ENCODE results near the gene AFF3. TPM values are rescaled to one million over a fixed set of nuclear protein-coding genes. Genes with fewer than 3 reads are reported as not detected.
A peak's percentile ranks its signal among the peaks of the same experiment; 100 is the strongest.

Gene AFF3
- total and polyA plus RNA-seq, 5 donors: 4.0 to 22.0 (median 17.8) TPM

DNA sequence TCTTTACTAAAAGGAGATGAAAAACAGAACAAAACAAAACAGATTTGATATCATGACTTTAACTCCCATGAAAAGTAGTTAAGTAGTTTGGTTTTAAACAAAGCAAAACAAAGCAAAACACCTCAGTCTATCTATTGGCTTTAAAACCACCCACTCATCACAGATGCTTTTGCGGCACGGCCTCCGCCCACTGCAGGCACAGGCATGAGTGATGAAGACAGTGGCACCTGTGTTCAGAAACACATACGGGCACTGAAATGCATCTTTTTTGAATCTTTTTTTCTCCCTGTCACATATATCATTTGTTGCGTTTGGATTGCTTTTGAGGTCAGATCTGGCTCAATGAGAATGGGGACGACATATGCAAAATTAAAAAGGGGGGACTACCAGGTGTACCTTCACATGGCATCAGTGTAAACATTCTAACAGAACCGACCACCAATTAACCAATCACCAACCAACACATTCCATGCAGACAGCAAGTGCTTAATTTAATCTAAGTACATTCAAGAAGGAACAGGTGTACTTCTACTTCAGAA, 505.2 kb downstream of the AFF3 start:
- H3K27ac ChIP-seq (ENCODE audit: low read length): peak overlapping the region; percentile 62
- 49% methylated on average over 7 of the region's 7 CpGs for WGBS

GRCh38 chr2:99636144-99637034, 506.0 kb downstream of the AFF3 start:
- H3K9me3 ChIP-seq (ENCODE audit: control insufficient read depth, low read length): no peaks in the 10 kb centered on the region
- H3K4me3 ChIP-seq (ENCODE audit: low read length): no peak overlapping the region
- ATAC-seq (peak; percentile 92 to 97), DNase-seq (peak; percentile 92 to 96 (median 96))
- peak overlapping the region; percentile 76 for H3K27ac ChIP-seq (ENCODE audit: low read length)
- 24% methylated on average over 19 of the region's 19 CpGs for WGBS
- H3K4me1 ChIP-seq (ENCODE audit: control insufficient read depth, insufficient read depth, low read length): peaks cover 18% of the 10 kb centered on the region
- intact Hi-C loops (cut with DNase I): no loop called here
- no peaks in the 10 kb centered on the region for H3K27me3 ChIP-seq (ENCODE audit: control insufficient read depth, insufficient read depth)

More for the DNA sequence above, 505.2 kb downstream of the AFF3 start:
- Histone ChIP-seq H3K27me3 (ENCODE audit: control insufficient read depth, insufficient read depth) (no peaks in the 10 kb centered on the region), H3K4me3 (ENCODE audit: low read length) (no peak overlapping the region), H3K4me1 (ENCODE audit: control insufficient read depth, insufficient read depth, low read length) (peaks cover 18% of the 10 kb centered on the region), H3K9me3 (ENCODE audit: control insufficient read depth, low read length) (no peaks in the 10 kb centered on the region)
- no peak for ATAC-seq
- intact Hi-C loops (cut with DNase I): no loop called here
- DNase-seq: no peak

GRCh38 chr2:99635710-99636109, 506.7 kb downstream of the AFF3 start:
- ATAC-seq (no peak), DNase-seq (peak in 1 of 3 donors; percentile 64)
- Histone ChIP-seq H3K9me3 (ENCODE audit: control insufficient read depth, low read length) (no peaks in the 10 kb centered on the region), H3K27me3 (ENCODE audit: control insufficient read depth, insufficient read depth) (no peaks in the 10 kb centered on the region), H3K4me3 (ENCODE audit: low read length) (no peak overlapping the region), H3K4me1 (ENCODE audit: control insufficient read depth, insufficient read depth, low read length) (peaks cover 18% of the 10 kb centered on the region), H3K27ac (ENCODE audit: low read length) (peak overlapping the region; percentile 82)
- 68% methylated on average over 4 of the region's 4 CpGs for WGBS
- intact Hi-C loops (cut with DNase I): no loop called here

- H3K27me3 ChIP-seq (ENCODE audit: control insufficient read depth, insufficient read depth): no peaks in the 10 kb centered on the region
- ATAC-seq (no peak), DNase-seq (no peak)
- no peak overlapping the region for H3K27ac ChIP-seq (ENCODE audit: low read length)
- H3K4me1 ChIP-seq (ENCODE audit: control insufficient read depth, insufficient read depth, low read length): peaks cover 18% of the 10 kb centered on the region
- WGBS: 92% methylated on average over 2 of the region's 2 CpGs
- H3K9me3 ChIP-seq (ENCODE audit: control insufficient read depth, low read length): no peaks in the 10 kb centered on the region
- no peak overlapping the region for H3K4me3 ChIP-seq (ENCODE audit: low read length)
- intact Hi-C loops (cut with DNase I): no loop called here
Measured at GRCh38 chr2:99634234-99634633, 508.2 kb downstream of the AFF3 start.

- intact Hi-C loops (cut with DNase I): no loop called here
- Histone ChIP-seq H3K27me3 (ENCODE audit: control insufficient read depth, insufficient read depth) (no peaks in the 10 kb centered on the region), H3K4me1 (ENCODE audit: control insufficient read depth, insufficient read depth, low read length) (peaks cover 10% of the 10 kb centered on the region), H3K27ac (ENCODE audit: low read length) (no peak overlapping the region), H3K4me3 (ENCODE audit: low read length) (no peak overlapping the region), H3K9me3 (ENCODE audit: control insufficient read depth, low read length) (no peaks in the 10 kb centered on the region)
- no peak for DNase-seq
- no peak for ATAC-seq
- WGBS: 73% methylated on average over 3 of the region's 3 CpGs
Measured at GRCh38 chr2:99631700-99632099, 510.7 kb downstream of the AFF3 start.

DNA sequence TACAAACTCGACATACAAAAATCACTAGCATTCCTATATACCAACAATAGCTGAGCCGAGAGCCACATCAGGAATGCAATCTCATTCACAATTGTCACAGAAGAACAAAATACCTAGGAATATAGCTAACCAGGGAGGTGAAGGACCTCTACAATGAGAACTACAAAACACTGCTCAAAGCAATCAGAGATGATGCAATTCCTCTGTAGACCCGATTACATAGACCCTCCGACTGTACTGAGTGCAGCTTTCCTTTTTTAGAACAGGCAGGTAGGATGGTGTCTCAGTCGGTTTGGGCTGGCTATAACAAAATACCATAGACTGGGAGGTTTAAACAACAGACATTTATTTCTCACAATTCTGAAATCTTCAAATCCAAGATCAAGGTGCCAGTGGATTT, 513.1 kb downstream of the AFF3 start:
- no peaks in the 10 kb centered on the region for H3K27me3 ChIP-seq (ENCODE audit: control insufficient read depth, insufficient read depth)
- intact Hi-C loops (cut with DNase I): no loop called here
- 86% methylated on average over 5 of the region's 5 CpGs for WGBS
- no peaks in the 10 kb centered on the region for H3K4me1 ChIP-seq (ENCODE audit: control insufficient read depth, insufficient read depth, low read length)
- ATAC-seq: no peak
- no peaks in the 10 kb centered on the region for H3K9me3 ChIP-seq (ENCODE audit: control insufficient read depth, low read length)
- no peak for DNase-seq
- H3K27ac ChIP-seq (ENCODE audit: low read length): no peak overlapping the region
- H3K4me3 ChIP-seq (ENCODE audit: low read length): no peak overlapping the region

DNA sequence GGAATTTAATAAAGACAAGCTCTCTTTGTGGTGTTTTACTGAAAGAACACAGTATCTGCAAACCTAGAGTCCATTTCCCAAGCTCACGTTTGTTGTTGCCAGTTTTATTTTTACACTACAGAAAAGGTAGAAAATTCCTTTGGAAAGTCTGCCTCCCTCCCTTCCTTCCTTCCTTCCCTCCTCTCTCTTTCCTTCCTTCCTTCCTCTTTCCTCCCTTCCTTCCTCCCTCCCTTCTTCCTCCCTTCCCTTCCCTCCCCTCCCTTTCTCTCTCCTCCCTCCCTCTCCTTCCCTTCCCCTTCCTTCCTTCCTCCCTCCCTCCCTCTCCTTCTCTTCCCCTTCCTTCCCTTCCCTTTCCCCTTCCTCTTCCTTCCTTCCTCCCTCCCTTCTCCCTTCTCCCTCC, 516.2 kb downstream of the AFF3 start:
- 9% methylated on average over 1 of the region's 1 CpG for WGBS
- no peaks in the 10 kb centered on the region for H3K4me1 ChIP-seq (ENCODE audit: control insufficient read depth, insufficient read depth, low read length)
- no peak overlapping the region for H3K4me3 ChIP-seq (ENCODE audit: low read length)
- no peaks in the 10 kb centered on the region for H3K9me3 ChIP-seq (ENCODE audit: control insufficient read depth, low read length)
- ATAC-seq (no peak), DNase-seq (no peak)
- H3K27me3 ChIP-seq (ENCODE audit: control insufficient read depth, insufficient read depth): no peaks in the 10 kb centered on the region
- intact Hi-C loops (cut with DNase I): no loop called here
- no peak overlapping the region for H3K27ac ChIP-seq (ENCODE audit: low read length)

DNA sequence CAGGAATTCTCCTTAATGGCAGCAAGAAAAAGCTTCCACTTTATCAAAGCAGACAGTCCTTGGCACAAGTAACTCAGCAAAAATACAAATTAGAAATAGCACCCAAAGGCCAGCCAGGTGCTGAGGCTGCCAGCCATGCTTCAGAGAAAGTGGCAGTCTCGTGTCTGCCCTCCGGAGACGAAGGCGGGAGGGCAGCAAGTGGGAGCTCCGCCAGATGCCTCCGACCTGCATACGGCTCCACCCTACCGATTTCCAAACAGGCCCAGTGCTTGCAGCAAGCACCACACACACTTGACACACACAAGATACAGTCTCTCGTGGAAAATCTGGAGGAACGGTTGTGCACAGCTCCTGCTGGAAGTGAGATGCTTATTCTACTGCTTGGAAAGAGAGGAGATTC, 517.7 kb downstream of the AFF3 start:
- peak; percentile 64 to 79 for ATAC-seq
- Histone ChIP-seq H3K4me1 (ENCODE audit: control insufficient read depth, insufficient read depth, low read length) (peaks cover 4% of the 10 kb centered on the region), H3K4me3 (ENCODE audit: low read length) (no peak overlapping the region), H3K27me3 (ENCODE audit: control insufficient read depth, insufficient read depth) (no peaks in the 10 kb centered on the region), H3K9me3 (ENCODE audit: control insufficient read depth, low read length) (no peaks in the 10 kb centered on the region), H3K27ac (ENCODE audit: low read length) (peak overlapping the region; percentile 42)
- peak; percentile 46 to 83 (median 78) for DNase-seq
- intact Hi-C loops (cut with DNase I): no loop called here
- 61% methylated on average over 10 of the region's 10 CpGs for WGBS

GRCh38 chr2:99623613-99624012, 518.8 kb downstream of the AFF3 start:
- H3K4me3 ChIP-seq (ENCODE audit: low read length): no peak overlapping the region
- no peaks in the 10 kb centered on the region for H3K27me3 ChIP-seq (ENCODE audit: control insufficient read depth, insufficient read depth)
- intact Hi-C loops (cut with DNase I): no loop called here
- peak in 1 of 2 donors; percentile 22 for ATAC-seq
- H3K27ac ChIP-seq (ENCODE audit: low read length): no peak overlapping the region
- H3K9me3 ChIP-seq (ENCODE audit: control insufficient read depth, low read length): no peaks in the 10 kb centered on the region
- H3K4me1 ChIP-seq (ENCODE audit: control insufficient read depth, insufficient read depth, low read length): peaks cover 8% of the 10 kb centered on the region
- 88% methylated on average over 5 of the region's 5 CpGs for WGBS
- no peak for DNase-seq

DNA sequence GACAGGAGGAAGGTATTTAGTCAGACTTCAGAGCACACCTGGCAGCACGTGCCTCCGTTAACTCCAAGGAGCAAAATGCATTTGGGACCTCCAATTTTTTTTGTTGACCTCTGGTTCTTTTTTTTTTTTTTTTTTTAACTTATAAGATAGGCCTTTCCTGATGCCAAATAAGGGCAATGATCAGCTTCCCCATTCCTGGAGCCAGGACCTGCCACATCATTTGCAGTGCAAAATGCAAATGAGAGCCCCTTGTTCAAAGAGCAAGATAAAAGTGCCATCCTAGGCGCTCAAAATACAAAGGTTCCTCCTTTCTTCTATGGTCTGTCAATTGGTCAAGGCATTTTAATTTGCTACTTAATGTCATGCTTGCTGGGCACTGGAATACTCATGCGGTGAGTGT, 519.4 kb downstream of the AFF3 start:
- Histone ChIP-seq H3K4me1 (ENCODE audit: control insufficient read depth, insufficient read depth, low read length) (peaks cover 8% of the 10 kb centered on the region), H3K4me3 (ENCODE audit: low read length) (no peak overlapping the region), H3K27me3 (ENCODE audit: control insufficient read depth, insufficient read depth) (no peaks in the 10 kb centered on the region), H3K27ac (ENCODE audit: low read length) (no peak overlapping the region), H3K9me3 (ENCODE audit: control insufficient read depth, low read length) (no peaks in the 10 kb centered on the region)
- DNase-seq (no peak), ATAC-seq (no peak)
- intact Hi-C loops (cut with DNase I): no loop called here
- WGBS: 96% methylated on average over 4 of the region's 4 CpGs

DNA sequence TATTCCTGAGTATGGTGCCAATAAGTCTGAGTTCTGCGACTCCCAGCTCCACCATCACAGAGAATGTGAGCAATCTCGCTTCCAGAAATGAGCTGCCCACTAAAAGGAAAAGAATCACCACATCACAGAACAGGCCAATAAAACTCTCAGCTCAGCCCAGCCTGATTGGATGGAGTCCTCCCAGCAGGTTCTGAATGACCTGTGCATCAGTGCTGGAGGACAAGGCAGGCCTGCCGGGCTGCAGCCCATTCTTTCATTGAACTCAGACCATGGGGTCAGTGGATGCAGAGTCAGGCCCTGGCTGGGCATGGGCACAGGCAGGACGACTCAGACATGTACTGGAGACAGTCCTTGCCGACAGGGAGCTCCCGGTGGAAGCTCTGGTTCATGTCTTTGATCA, 519.9 kb downstream of the AFF3 start:
- H3K9me3 ChIP-seq (ENCODE audit: control insufficient read depth, low read length): no peaks in the 10 kb centered on the region
- ATAC-seq (no peak), DNase-seq (no peak)
- H3K4me1 ChIP-seq (ENCODE audit: control insufficient read depth, insufficient read depth, low read length): peaks cover 8% of the 10 kb centered on the region
- 81% methylated on average over 6 of the region's 6 CpGs for WGBS
- H3K4me3 ChIP-seq (ENCODE audit: low read length): no peak overlapping the region
- no peak overlapping the region for H3K27ac ChIP-seq (ENCODE audit: low read length)
- H3K27me3 ChIP-seq (ENCODE audit: control insufficient read depth, insufficient read depth): no peaks in the 10 kb centered on the region
- intact Hi-C loops (cut with DNase I): no loop called here

Measured in right cardiac atrium (tissue), 5 donors.